ENCODE measurements around the gene GNAZ.

The GNAZ gene

DNA sequence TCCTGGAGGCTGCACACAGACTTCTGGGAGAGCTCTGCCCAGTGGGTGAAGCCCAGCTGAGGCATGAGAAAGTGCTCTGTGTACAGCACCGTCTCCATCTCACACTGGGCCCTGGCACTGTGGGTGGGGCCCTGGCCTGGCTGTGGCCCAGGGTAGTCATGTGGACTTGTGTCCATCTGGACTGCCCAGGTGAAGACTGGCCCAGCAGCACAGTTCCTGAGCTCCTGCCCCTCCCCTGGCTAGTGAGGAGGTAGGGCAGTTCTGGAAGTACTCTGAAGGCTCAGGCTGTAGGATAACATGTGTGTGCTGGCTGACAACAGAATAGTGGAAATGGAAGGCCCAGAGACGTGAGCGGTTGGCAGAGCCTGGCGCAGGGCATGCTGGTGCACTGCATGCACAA lies 36.0 kb downstream of the GNAZ start:
- no peak for DNase-seq (ENCODE audit: low read depth in 2 of 2)

DNA sequence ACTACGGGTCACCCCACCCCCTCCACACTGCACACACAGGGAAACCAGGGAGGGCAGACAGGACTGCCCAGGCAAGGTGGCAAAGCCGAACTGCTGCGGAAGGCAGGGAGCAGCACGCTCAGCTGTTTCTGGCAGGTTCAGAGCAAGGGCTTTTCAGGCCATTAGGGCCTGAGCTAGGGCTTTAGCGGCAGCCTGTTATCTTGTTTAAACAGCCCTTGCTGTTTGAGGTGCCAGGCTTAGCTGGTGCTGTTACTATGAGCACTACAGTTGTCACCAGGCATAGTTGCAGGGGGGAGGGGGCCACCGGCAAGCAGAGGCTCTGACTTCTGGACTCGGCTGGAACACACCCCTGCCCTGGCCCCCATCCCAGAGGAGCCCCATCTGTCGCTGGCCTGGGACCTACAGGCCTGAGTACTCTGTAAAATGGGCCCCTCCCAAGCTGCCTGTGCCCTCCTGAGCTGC lies 36.6 kb downstream of the GNAZ start:
- DNase-seq (ENCODE audit: low read depth in 2 of 2): no peak

DNA sequence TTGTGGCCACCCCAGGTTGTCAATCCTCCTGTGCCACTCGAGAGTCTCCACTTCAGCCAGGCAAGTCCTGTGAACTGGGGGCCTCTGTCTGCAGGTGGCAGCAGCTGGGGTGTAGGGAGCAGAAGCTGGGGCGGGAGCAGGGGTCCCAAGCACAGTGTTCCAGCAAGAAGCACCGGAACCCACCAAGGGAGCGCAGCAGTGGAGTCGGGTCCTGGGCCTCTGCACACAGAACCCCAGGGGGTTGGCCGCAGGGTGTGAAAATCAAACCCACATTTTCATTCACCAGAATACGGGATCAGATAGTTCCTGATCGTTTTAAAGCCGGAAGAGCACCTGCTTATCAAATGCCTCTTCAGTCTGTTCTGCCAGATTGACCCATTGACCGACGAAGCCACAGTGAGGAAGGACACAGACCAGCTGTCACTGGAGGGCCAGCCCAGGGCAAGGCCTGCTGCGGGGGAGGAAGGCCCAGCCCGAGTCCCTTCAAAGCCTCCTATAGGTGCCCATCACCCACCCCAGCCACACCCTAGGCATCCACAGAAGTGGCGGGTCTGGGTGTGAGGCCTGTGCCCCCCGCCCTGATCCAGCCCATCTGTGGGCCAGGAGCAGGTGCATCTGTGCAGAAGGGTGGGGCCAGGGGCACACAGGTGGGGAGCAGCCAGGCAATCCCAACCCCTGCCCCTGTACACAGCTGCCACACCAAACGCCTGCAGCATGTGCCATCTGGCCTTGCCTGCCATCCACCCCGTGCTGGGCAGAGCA lies 37.3 kb downstream of the GNAZ start:
- DNase-seq (ENCODE audit: low read depth in 2 of 2): no peak

DNA sequence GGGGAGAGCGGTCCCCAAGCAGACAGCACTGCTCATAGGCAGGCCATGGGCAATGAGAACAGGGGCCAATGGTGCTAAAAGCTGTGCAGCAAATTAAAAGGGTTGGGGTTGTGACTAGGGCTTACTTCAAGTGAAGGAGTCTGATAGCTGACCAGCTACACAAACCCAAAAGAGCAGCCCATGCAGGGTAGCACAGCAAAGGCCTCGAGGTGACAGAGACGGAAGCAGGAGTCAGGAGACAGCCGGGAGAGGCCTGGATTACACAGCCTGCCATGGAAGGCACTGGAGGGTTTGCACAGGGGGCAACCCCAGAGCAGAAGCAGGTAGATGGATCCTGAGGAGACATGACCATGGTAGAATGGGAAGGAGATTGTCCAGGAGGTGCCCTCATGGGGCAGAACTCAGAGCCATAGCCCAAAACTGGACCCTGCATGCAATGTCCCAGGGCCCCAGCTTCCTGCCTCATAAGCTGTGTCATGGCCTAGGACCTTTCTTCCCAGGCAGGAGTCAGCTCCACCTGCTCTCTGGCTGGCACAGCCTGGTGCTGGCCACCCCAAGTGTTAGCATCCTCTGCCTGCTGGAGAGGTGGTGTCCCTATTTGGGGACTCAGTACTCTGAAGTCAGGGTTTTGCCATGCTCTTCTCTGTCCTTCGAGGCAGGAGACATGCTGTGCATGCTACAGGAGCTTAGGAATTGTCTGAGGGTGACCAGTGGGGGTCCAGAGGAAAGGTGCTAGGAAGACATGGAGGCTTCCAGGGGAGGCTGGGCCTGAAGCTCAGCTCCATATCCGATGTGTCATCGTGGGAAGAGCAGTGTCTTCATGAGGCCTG lies 38.1 kb downstream of the GNAZ start:
- DNase-seq (ENCODE audit: low read depth in 2 of 2): no peak

DNA sequence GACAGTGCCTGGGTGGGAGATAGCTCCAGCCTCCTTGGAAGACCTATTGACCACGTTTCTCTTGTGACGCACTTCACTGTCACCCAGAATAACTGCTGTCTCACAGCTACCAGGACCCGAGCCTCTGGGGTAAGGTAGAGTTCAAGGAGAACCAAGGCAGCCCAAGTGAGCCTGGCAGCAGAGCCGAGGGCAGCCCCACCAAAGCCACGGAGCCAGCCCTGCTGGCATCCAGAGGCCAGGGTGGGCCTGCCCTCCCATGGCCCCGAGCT lies 38.7 kb downstream of the GNAZ start:
- no peak for DNase-seq (ENCODE audit: low read depth in 2 of 2)

DNA sequence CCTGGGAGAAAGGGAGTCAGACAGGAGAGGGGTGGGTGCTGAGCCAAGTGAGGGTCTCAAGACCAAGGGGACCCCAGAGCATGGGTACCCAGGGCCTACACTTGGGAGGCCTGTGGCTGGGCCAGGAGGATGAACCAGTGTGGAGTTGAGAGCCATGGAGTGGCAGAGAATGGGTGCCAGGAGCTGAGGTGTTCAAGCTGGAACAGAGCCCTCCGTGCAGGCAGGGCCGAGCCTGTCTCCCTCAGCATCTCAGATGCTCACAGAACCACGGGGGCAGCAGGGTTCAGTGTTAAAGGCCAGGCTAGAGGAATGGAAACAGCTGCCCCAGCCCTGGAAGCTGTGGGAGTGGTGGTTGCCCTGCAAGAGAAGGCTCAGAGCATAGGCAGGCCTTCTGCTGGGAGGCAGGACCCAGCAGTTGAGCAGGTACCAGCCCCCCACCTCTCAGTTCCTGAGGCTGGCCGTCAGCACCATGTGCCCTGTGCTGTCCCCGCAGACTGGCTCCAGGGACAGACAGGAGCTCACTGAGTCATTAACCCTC lies 39.2 kb downstream of the GNAZ start:
- DNase-seq (ENCODE audit: low read depth in 2 of 2): no peak

DNA sequence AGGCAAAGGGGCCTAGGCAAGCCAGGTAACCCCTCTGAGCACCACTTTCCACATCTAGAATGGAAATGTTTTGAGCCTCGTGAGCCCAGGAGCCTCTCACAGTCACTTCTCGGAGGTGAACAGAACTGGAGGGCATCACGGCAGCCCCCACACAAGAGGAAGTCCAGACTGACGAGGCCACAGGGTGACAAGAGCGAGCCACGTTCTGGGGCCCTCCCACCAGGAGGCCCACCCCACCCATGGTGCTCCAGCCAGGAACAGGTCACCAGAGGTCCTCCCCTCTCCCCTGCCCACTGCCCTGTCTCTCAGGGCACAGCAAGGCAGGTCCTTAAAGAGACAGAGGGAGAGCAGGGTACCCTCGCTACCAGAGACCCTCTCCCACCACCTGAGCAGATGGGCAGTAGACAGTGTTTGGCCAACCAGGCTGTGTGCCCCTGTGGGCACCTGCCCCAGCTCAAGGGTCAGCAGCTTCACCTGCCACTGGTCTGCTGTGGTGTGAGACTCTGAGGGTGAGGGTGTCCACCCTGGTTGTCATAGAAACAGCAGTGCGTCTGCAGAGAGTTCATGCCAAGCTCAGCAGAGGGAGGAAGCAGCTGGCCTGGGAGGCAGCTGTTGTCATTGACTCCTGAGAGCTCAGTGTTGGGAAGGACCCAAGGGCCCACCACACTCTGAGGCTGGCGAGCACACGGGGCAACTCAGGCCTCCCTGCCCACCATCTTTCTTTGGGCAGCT lies 40.0 kb downstream of the GNAZ start:
- DNase-seq (ENCODE audit: low read depth in 2 of 2): no peak

DNA sequence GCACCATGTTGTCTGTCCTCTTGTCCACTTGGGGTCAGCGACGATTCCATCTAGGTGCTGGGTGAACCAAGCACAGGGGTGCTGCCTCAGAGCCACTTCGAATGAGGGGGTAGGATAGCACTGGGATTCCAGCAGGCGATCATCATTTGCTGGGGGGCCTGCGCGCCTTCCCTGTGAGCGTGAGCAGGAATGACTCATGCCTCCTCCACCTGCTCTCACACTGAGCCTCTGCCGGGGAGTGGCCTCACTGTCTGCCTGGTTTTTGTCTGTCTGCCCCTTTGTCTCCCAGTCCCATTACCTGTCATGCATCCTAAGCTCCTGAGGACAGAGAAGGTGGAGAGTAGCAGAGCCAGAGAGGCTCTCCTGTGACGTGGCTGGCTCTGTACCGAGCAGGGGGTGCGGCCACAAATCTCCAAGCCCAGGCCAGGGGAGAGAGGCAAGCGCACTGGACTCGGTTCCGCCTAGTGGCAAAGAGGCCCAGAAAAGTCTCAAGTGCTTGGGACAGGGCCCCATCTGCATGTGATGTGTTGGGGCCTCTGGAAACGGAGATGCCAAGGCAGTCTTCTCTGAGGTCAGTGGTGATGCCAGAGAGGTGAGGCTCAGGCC lies 40.7 kb downstream of the GNAZ start:
- no peak for DNase-seq (ENCODE audit: low read depth in 2 of 2)

DNA sequence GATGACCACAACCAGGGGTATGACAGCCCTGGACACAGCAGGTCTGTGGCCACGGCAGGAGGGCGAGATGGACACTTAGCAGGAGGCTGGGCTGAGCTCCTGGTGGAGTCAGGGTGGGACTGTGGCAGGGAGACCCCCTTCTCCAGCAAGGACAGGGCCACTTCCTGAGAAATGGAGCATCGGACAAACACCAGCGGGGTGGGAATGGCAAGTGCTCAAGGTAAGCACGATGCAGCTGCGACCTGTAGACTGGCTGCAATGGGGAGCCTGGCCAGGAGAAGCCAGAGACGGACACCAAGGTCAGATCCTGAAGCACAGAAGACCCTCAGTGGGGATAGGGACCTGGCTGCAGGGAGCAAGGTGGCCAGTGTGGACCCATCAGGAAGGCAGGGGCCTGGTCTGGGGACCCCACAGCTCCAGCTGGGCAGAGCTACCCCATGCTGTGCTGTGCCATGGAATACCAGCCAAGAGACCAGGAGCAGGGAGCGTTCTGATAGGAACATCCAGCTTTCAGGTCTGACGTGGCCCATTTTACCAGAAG lies 42.2 kb downstream of the GNAZ start:
- DNase-seq (ENCODE audit: low read depth in 2 of 2): no peak

DNA sequence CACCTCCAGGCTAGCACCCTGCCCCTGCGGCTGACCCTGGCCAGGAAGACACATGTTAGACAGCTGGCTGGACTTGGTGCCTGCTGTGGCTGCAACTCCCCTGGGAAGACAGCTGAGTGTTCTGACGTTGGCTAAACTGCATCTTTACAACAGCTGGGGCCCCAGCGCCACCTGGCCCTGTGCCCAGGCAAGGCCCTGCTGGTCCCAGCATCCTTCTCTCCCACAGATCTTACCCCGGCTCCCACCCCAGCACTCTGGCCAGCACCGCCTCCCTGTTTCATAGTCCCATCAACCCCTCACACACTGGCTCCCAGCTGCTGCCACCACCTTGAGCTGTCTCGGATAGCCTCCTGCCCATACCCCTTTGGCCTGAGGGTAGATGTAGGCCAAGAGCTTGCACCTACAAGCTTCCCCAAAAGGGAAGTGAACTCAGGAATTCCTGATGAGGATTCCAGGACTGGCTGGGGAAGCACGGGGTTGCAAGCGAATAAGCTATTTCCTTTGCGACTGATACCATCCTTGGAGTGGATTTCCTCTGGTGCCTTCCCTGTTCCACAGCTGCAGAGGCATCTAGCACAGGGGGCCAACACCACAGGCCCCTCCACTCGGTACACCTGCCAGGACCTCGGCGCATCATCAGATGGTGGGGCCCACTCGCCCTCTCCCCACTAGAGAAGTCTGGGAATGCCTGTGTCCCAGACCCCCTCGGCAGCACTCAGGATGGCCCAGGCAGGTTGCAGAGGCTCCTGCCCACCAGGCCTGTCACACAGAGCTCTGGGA lies 42.9 kb downstream of the GNAZ start:
- DNase-seq (ENCODE audit: low read depth in 2 of 2): no peak

DNA sequence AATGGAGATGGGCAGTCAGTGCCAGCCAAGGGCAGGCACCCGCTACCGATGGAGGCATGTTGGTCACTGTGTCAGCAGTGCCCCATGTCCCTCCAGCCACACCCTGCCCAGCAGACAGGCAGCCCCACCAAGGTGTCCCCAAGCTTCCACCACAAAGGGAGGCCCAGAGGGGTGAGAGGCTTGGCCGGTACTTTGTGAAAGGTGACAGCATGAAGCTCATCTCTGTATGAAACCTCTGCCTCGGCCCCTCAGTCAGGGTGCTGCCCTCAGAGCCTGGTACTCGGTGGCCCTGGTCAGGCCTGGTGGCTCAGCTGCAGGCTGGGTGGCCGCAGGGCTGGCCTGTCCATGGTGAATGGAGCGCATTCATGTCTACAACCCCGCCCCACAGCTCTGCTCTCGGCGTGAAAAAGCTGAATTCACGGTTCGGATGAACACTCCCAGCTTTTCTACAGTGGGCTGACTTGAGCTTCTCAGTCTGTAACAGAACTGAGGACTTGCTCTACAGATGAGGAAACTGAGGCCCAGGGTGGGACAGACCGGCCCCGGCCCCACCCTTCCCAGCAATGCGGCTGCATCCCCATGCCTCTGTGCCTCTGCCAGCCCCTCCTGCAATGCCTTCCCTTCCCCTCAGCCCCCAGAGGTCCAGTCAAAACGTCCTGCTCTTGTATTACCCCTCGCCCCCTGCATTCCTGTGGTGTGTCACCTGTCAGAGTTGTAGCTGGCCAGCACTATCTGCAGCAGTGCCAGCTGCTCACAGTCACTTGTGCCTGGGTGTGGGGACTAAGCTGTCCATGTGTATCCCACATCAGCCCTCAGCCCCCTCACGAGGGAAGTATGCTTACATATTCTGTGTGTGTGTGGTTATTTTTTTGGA lies 43.8 kb downstream of the GNAZ start:
- DNase-seq (ENCODE audit: low read depth in 2 of 2): no peak

DNA sequence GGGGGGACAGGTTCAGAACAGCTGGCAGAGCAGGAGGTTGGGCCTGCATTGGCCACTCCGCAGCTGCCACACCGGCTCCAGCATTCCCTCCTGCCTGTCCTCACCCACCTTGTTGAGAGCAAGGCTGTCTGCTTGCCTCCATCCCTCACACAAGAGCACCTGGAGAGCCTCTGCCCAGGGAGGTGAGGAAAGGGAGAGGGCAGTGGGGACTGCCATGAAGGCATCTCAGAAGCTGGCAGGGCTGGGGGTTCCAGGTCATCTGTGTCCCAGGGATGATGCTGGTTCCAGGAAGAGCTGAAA lies 44.4 kb downstream of the GNAZ start:
- no peak for DNase-seq (ENCODE audit: low read depth in 2 of 2)

DNA sequence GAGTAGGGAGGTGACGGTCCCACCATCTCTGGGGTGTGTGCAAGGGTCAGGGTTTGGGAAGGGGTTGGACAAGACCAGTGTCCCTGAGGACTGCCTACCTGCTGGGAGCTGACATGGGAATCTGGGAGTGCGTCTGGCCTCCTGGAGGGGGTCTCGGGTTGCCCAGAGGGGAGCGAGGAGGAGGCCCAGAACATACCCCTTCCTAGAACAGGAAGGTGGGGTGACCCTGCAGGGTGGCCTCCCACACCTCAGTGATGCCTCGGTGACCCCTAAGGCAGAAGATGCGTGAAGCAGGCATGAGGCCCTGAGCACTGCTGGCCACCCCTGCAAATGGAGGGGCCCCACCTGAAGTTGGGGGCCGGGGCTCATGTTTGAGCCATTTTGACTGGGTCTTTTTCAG lies 45.0 kb downstream of the GNAZ start:
- DNase-seq (ENCODE audit: low read depth in 2 of 2): no peak

DNA sequence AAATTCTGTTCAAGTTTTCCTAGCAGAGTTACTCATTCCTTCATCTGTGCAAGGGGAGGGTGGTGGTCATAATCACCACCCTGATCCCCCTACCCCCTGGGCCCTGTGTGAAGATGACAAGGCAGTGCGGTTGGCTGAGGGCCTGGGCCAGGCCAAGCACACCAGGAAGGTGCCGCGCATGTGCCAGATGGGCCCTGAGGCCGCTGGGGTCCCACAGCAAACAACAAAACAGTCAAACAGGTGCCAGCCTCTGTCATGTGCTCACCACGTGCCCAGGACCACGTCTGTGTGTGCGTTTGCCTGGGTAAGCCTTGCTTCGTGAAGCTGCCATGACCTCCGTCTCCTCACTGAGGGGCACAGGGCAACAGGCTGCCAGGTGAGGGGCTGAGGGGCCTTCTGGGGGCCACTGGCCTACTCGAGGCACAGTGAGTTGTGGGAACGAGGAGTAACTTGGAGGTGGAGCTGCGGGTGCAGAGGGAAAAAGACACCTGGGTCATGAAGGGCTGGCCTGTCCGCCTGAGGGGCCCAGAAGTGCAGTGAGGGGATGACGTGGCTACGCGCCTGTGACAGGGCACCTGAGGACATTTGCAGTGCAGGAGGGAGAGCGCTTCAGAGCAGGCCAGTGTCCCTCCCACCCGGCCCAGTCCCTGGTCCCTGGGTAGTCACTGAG lies 45.6 kb downstream of the GNAZ start:
- no peak for DNase-seq (ENCODE audit: low read depth in 2 of 2)

DNA sequence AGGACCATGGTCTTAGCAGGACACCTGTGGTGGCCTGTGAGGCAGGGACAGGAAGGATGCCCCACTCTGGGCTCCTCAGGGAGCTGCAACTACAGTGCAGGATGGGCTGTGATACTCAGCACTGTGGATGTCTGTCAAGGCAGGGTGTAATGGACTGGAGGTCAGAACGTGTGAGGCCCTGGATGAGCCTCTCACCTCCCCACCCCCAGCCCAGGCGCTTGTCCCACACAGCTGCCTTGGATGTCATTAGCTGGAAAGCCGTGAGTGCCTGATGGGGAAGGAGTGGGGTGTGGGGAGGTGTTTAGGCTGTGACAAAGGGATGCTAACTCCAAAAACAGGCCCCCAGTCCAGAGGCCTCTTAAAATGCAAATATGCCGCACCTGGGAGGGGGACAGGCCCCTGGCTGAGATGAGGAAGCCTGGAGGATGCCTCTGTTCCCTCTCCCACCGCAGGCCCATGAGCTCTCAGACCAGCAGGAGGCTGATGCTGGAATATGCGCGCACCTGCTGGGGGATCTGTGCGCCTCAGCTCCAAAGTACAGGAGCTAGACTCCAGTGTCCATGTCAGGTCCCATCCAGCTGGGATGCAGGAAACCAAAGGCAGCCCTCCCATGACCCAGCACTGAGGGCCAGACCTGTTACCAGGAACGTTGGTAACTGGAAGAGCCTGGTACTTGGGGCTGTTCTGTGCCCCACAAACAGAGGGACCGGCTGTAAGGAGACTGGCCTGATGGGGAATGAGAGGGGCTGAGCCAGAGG lies 46.4 kb downstream of the GNAZ start:
- DNase-seq (ENCODE audit: low read depth in 2 of 2): no peak

DNA sequence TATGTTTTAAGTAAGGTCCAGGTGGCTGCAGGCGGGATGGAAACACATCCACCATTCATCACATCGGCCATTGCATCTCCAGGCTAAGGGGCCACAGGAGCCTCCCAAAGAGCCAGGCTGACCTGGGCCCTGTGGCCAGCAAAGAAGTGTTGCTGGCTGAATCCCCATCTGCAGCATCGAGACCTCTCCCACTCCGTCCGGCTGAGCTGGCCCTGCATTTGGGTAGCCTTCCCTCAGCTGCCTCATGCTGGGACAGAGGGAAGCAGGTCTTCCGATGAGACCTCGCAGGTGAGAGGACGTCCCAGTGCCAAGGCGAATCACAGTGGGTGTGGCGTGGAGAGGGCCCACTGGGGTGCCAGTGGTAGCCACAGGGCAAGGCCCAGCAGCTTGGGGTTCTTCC lies 47.0 kb downstream of the GNAZ start:
- no peak for DNase-seq (ENCODE audit: low read depth in 2 of 2)

DNA sequence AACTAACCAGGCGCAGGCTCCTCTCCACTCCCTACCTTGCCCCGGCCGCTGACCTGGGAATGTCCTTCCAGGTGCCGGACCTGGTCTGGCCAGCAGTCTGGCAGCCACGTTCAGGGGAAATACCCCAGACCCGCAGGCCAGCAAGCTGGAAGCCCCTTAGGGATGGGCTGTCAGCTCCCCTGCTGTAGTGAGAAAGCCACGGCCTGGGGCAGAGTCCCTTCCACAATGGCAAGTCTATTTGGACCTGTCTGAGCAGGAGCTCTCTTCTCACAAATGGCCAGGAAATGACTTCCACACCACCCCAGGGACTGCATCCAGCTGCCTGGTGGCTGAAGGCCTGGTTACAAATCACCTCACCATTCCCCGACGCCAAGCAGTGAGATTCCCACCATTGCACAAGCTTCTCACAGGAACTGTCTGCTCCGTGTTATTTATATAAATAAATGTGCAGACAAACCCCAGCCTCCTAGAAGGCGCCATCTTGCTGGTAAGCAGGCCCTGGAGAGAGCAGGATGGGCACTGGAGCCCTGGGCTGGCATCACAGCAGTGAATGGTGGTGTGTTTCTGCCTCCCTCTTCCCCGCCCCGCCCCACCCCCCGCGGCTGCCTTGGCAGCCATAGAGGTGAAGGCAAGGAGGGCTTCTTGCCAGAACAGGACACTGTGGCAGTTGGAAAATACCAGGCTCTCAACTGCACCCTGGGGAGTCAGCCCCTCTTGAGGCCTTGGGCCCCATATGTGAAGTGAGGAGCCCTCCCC lies 47.8 kb downstream of the GNAZ start:
- DNase-seq (ENCODE audit: low read depth in 2 of 2): no peak

Data from stimulated activated CD8-positive, alpha-beta memory T cell treated with anti-CD3 and anti-CD28 coated beads, Interleukin-2, amount 100 ng/mL, for 1 hour (primary cell).